ENCODE data around the gene PHF21A.
"Not testable (repeated sequence)": the region's sequence is repeated elsewhere in the genome, so short reads cannot be mapped to it uniquely, and the experiment has no call there.

Gene PHF21A

DNA sequence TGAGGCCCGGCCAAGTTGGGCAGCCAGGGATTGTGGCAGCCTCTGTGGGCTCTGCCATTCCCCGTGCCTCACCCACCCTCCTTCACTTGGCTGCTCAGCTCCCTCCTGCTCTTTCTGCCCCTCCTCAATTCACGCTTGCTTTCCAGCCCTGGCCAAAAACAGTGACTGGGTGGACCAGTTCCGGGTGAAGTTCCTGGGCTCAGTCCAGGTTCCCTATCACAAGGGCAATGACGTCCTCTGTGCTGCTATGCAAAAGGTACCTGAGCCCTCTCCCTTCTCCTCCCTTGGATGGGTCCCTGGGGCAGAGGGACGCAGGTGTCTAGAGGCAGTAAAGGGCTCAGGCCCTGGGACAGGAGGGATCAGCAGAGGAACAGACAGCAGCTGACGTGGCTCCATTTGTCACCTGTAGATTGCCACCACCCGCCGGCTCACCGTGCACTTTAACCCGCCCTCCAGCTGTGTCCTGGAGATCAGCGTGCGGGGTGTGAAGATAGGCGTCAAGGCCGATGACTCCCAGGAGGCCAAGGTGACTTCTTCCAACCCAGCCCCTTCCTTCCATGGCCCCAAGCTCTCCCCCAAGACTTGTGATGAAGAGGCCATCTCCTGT, 216.8 kb downstream of the PHF21A start:
- Histone ChIP-seq H3K27me3 (ENCODE audit: control insufficient read depth in 1 of 2, insufficient read depth in 2 of 2, low read length in 2 of 2) (no peaks in the 10 kb centered on the region), H3K9me3 (ENCODE audit: low read length) (no peaks in the 10 kb centered on the region), H3K4me3 (ENCODE audit: low read depth in 1 of 2, low read length in 2 of 2) (no peak overlapping the region), H3K9ac (ENCODE audit: low read length) (no peak overlapping the region), H3K36me3 (ENCODE audit: insufficient read depth, low read length) (no peaks in the 10 kb centered on the region), H3K4me1 (ENCODE audit: insufficient read depth, low read length) (peaks cover 13% of the 10 kb centered on the region), H3K27ac (ENCODE audit: low read depth, low read length) (no peak overlapping the region)

DNA sequence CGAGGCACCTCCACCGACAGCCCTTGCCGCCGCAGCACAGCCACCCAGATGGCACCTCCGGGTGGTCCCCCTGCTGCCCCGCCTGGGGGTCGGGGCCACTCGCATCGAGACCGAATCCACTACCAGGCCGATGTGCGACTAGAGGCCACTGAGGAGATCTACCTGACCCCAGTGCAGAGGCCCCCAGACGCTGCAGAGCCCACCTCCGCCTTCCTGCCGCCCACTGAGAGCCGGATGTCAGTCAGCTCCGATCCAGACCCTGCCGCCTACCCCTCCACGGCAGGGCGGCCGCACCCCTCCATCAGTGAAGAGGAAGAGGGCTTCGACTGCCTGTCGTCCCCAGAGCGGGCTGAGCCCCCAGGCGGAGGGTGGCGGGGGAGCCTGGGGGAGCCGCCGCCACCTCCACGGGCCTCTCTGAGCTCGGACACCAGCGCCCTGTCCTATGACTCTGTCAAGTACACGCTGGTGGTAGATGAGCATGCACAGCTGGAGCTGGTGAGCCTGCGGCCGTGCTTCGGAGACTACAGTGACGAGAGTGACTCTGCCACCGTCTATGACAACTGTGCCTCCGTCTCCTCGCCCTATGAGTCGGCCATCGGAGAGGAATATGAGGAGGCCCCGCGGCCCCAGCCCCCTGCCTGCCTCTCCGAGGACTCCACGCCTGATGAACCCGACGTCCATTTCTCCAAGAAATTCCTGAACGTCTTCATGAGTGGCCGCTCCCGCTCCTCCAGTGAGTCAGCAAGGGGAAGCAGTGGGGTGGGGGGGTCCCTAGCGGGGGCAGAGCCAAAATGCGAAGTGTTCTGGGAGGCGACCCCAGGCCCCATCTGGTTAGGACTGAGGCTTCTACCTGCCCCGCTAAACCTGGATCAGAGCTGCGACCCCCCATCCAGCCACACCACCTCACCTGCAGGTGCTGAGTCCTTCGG, 218.5 kb downstream of the PHF21A start:
- Histone ChIP-seq H3K4me3 (ENCODE audit: low read depth in 1 of 2, low read length in 2 of 2) (no peak overlapping the region), H3K27ac (ENCODE audit: low read depth, low read length) (no peak overlapping the region), H3K27me3 (ENCODE audit: control insufficient read depth in 1 of 2, insufficient read depth in 2 of 2, low read length in 2 of 2) (no peaks in the 10 kb centered on the region), H3K36me3 (ENCODE audit: insufficient read depth, low read length) (no peaks in the 10 kb centered on the region), H3K9me3 (ENCODE audit: low read length) (no peaks in the 10 kb centered on the region), H3K4me1 (ENCODE audit: insufficient read depth, low read length) (peaks cover 19% of the 10 kb centered on the region), H3K9ac (ENCODE audit: low read length) (no peak overlapping the region)

DNA sequence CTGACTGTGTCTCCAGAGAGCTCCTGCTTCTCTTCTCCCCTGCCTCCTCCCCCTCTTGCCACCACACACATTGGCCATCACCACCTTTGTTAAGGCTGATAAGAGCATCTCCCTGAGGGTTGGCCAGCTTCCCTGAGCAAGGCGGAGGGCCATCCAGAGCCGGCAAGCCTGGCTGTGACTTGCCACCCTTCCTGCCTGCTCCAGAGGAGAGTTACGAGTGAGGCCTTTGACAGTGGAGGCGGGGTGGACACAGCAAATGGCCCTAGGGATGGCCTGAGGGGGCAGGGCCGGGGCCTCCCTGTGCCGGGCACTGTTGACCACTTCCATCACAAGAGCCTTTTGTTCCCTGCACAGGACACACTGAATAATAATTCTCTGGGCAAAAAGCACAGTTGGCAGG, 219.6 kb downstream of the PHF21A start:
- H3K4me3 ChIP-seq (ENCODE audit: low read depth in 1 of 2, low read length in 2 of 2): no peak overlapping the region
- H3K27me3 ChIP-seq (ENCODE audit: control insufficient read depth in 1 of 2, insufficient read depth in 2 of 2, low read length in 2 of 2): peaks cover 0 to 1% of the 10 kb centered on the region in 2 donors
- no peak overlapping the region for H3K9ac ChIP-seq (ENCODE audit: low read length)
- H3K4me1 ChIP-seq (ENCODE audit: insufficient read depth, low read length): peaks cover 19% of the 10 kb centered on the region
- no peak overlapping the region for H3K27ac ChIP-seq (ENCODE audit: low read depth, low read length)
- H3K9me3 ChIP-seq (ENCODE audit: low read length): no peaks in the 10 kb centered on the region
- H3K36me3 ChIP-seq (ENCODE audit: insufficient read depth, low read length): no peaks in the 10 kb centered on the region

DNA sequence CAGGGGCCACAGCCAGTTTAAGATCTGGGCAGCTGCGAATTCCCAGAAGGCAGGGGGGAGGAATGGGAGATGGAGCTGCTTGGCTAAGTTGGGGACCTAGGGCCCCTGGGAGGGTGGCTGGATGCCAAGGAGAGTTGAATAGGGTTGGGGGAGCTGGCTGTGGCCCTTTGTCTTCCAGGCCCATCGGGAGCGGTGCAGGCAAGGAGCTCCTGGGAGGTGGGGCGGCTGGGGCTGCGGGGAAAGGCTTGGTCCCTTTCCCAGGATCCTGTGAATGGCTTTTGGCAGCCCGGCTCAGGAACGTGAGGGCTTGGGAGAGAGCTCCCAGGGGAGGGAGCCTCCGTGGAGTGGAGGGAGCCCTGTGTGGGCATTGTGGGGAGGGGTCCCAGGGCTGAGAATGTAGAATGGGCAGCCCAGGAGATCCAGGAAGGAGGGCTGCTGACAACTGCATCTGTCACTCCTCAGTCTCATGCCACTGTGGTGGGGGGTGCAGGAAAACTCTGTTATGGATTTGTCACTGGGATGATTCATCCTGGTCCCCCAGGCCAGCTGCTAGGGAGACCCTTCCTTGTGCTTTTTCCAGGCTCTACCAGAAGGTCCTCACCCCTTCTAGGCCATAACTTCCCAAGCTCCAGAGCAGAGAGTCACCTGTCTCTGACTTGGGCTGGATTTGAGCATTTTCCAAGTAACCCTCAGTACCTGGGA, 220.2 kb downstream of the PHF21A start:
- Histone ChIP-seq H3K27ac (ENCODE audit: low read depth, low read length) (peak overlapping the region; percentile 29), H3K4me3 (ENCODE audit: low read depth in 1 of 2, low read length in 2 of 2) (peak overlapping the region in 1 of 2 donors; percentile 63), H3K9me3 (ENCODE audit: low read length) (no peaks in the 10 kb centered on the region), H3K9ac (ENCODE audit: low read length) (no peak overlapping the region), H3K27me3 (ENCODE audit: control insufficient read depth in 1 of 2, insufficient read depth in 2 of 2, low read length in 2 of 2) (peaks cover 0 to 7% of the 10 kb centered on the region in 2 donors), H3K4me1 (ENCODE audit: insufficient read depth, low read length) (peaks cover 19% of the 10 kb centered on the region), H3K36me3 (ENCODE audit: insufficient read depth, low read length) (no peaks in the 10 kb centered on the region)

DNA sequence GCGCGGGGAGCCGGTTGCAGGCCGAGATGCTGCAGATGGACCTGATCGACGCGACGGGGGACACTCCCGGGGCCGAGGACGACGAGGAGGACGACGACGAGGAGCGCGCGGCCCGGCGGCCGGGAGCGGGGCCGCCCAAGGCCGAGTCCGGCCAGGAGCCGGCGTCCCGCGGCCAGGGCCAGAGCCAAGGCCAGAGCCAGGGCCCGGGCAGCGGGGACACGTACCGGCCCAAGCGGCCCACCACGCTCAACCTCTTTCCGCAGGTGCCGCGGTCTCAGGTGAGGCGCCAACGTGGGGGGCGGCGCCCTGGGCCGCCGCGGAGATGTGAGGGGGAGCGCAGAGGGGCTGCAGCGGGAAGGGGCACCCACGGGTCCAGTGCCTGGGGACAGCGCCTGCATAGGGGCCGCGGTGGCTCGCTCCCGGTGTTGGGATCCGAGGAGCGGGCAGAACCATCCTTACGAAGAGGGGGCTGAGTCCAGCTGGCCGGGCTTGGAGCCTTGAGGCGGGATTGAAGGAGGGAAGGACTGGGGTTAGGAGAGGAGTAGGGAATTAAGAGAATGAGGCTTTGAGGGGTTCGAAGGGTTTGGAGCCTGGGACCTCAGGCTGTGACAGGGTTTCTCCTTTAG, 221.0 kb downstream of the PHF21A start:
- not testable (repeated sequence) for H3K9ac ChIP-seq (ENCODE audit: low read length); H3K9me3 ChIP-seq (ENCODE audit: low read length); H3K36me3 ChIP-seq (ENCODE audit: insufficient read depth, low read length)
- peaks cover 19% of the 10 kb centered on the region for H3K4me1 ChIP-seq (ENCODE audit: insufficient read depth, low read length)
- peak overlapping the region; percentile 29 for H3K27ac ChIP-seq (ENCODE audit: low read depth, low read length)
- H3K27me3 ChIP-seq (ENCODE audit: control insufficient read depth in 1 of 2, insufficient read depth in 2 of 2, low read length in 2 of 2): peaks cover 0 to 11% of the 10 kb centered on the region in 2 donors
- H3K4me3 ChIP-seq (ENCODE audit: low read depth in 1 of 2, low read length in 2 of 2): peak overlapping the region; percentile 47 to 63

DNA sequence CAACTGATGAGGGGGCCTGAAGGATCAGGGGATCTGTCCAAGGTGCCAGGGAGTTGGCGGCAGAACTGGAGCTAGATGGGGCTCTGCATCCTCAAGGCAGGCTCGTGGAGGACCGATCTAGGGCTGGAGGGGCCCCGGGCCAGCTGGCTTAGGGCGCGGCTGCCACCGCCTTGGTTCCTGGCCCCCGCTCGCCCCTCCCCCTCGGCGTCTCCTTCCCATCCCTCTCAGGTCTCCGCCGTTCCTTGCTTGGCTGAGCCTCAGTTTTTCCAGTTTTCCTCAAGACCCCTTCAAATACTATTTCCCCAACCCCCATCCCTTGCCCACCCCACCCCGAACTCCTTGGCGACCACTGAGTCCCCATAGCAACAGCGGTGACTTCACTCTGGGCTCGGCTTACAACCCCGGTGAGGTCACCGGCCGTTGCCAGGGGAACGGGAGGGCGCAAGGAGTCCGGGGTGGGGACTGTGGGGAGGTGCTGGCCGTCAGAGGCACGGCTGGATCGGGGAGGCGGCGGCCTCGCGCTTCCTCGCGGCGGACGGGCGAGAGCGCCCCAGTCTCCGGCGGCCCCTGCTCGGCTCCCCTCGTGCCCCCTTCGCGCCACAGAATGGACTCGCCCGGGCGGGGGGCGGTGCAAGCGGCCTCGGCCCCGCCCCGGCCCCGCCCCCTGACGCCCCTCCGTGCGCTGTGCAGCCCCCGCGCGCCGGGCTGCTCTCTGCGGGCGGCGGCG, 221.6 kb downstream of the PHF21A start:
- Histone ChIP-seq H3K9ac (ENCODE audit: low read length) (no peak overlapping the region), H3K27ac (ENCODE audit: low read depth, low read length) (no peak overlapping the region), H3K9me3 (ENCODE audit: low read length) (no peaks in the 10 kb centered on the region), H3K4me3 (ENCODE audit: low read depth in 1 of 2, low read length in 2 of 2) (peak overlapping the region; percentile 47), H3K27me3 (ENCODE audit: control insufficient read depth in 1 of 2, insufficient read depth in 2 of 2, low read length in 2 of 2) (peaks cover 3 to 15% of the 10 kb centered on the region in 2 donors), H3K36me3 (ENCODE audit: insufficient read depth, low read length) (no peaks in the 10 kb centered on the region), H3K4me1 (ENCODE audit: insufficient read depth, low read length) (peaks cover 19% of the 10 kb centered on the region)

DNA sequence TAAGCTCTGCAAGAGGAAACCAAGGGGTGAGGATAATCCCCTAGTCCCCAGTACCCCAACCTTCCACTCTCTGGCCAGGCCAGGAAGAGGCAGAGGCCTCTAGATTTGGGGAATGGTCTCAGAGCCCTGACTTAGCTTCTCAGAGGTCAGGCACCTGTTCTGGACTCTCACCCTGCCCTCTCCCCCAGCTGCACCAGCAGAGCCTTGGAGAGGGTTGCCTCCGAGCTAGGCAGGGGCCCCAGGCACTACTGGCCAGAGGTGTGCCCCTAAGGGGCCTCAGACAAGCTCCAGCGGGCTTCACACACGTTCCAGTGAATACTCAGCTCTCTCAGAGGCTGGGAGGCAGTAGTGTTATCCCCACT, 222.2 kb downstream of the PHF21A start:
- peak overlapping the region in 1 of 2 donors; percentile 47 for H3K4me3 ChIP-seq (ENCODE audit: low read depth in 1 of 2, low read length in 2 of 2)
- H3K27me3 ChIP-seq (ENCODE audit: control insufficient read depth in 1 of 2, insufficient read depth in 2 of 2, low read length in 2 of 2): peaks cover 5 to 17% of the 10 kb centered on the region in 2 donors
- H3K36me3 ChIP-seq (ENCODE audit: insufficient read depth, low read length): no peaks in the 10 kb centered on the region
- no peak overlapping the region for H3K9ac ChIP-seq (ENCODE audit: low read length)
- peaks cover 19% of the 10 kb centered on the region for H3K4me1 ChIP-seq (ENCODE audit: insufficient read depth, low read length)
- H3K27ac ChIP-seq (ENCODE audit: low read depth, low read length): no peak overlapping the region
- no peaks in the 10 kb centered on the region for H3K9me3 ChIP-seq (ENCODE audit: low read length)

DNA sequence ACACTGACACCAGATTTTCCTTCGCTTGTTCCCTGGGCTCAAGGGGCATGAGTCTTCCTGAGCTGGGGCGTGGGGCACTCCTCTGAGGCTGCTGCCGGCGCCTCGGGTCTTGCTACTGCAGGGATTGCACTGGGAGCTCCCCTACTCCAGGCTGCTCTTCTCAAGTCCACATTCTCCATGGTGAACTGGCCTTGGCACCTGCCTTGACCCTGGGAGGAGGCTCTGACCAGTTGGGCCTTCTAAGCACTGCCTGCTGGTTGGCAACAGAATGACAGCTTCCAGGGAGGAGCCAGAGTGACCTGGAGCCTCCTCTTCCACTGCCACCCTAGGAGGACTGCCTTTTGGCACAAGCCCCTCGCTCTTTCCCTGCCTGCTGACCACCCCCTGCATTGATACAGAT, 223.7 kb downstream of the PHF21A start:
- H3K36me3 ChIP-seq (ENCODE audit: insufficient read depth, low read length): no peaks in the 10 kb centered on the region
- H3K4me1 ChIP-seq (ENCODE audit: insufficient read depth, low read length): peaks cover 19% of the 10 kb centered on the region
- peaks cover 5 to 17% of the 10 kb centered on the region in 2 donors for H3K27me3 ChIP-seq (ENCODE audit: control insufficient read depth in 1 of 2, insufficient read depth in 2 of 2, low read length in 2 of 2)
- H3K27ac ChIP-seq (ENCODE audit: low read depth, low read length): no peak overlapping the region
- H3K4me3 ChIP-seq (ENCODE audit: low read depth in 1 of 2, low read length in 2 of 2): no peak overlapping the region
- H3K9ac ChIP-seq (ENCODE audit: low read length): no peak overlapping the region
- H3K9me3 ChIP-seq (ENCODE audit: low read length): no peaks in the 10 kb centered on the region

DNA sequence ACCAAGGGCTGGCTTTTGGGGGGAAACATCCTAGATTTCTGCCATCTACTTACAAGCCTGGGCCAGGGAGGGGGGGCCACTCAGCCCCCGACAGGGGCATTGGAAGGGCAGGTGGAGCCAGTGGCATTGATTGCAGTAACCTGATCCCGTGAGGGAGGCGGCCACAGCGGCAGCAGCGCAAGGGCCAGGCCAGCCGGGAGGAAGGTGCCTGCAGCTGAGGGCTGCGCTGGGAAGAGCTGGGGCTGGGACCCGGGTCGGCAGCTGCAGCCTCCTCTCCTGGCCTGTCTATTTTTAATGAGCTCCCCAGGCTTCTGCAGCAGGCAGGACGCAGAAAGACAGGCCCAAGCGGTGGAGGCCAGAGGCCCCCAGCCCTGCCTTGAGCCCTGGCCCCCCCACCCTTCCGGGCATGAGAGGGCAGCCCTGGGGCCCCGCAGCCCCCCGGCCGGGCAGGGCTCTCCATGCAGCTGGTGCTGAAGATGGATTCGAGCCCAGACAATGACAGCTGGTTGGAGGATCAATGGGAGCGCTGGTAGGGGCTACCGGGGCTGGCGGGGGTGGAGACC, 224.8 kb downstream of the PHF21A start:
- Histone ChIP-seq H3K36me3 (ENCODE audit: insufficient read depth, low read length) (no peaks in the 10 kb centered on the region), H3K27ac (ENCODE audit: low read depth, low read length) (no peak overlapping the region), H3K27me3 (ENCODE audit: control insufficient read depth in 1 of 2, insufficient read depth in 2 of 2, low read length in 2 of 2) (peaks cover 5 to 17% of the 10 kb centered on the region in 2 donors), H3K9ac (ENCODE audit: low read length) (no peak overlapping the region), H3K4me1 (ENCODE audit: insufficient read depth, low read length) (peaks cover 18% of the 10 kb centered on the region), H3K9me3 (ENCODE audit: low read length) (no peaks in the 10 kb centered on the region), H3K4me3 (ENCODE audit: low read depth in 1 of 2, low read length in 2 of 2) (no peak overlapping the region)

DNA sequence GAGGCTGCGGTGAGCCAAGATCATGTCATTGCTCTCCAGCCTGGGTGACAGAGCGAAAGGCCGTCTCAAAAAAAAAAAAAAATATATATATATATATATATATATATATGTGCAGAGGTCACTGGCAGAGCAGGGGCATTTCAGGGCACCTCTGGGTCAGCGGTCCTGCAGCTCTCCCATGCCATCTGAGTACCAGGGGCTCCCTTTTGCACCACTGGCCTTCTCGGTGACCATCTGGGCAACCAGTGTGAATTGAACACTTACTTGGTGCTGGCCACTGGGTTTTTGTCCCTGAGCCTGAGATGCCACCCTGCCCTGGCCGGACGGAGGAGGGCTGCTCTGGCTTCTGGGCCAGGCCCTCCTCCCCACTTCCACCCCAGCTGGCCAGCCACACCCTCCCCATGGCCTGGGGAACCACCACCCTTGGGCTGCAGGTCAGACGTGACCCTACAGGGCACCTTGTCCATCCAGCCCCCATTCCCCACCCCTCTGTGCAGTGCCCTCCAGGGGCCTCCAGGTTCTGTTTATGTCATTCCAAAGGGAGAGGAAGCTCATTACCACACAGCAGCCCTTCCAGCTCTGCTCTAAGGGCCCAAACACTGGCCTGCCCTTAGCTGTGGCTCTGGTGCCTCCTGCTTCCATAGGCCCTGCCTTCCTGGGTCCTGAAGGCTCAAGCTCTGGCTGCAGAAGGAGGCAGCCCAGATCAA, 225.5 kb downstream of the PHF21A start:
- Histone ChIP-seq H3K4me1 (ENCODE audit: insufficient read depth, low read length) (peaks cover 10% of the 10 kb centered on the region), H3K9ac (ENCODE audit: low read length) (no peak overlapping the region), H3K27ac (ENCODE audit: low read depth, low read length) (no peak overlapping the region), H3K4me3 (ENCODE audit: low read depth in 1 of 2, low read length in 2 of 2) (no peak overlapping the region), H3K27me3 (ENCODE audit: control insufficient read depth in 1 of 2, insufficient read depth in 2 of 2, low read length in 2 of 2) (peaks cover 5 to 17% of the 10 kb centered on the region in 2 donors), H3K36me3 (ENCODE audit: insufficient read depth, low read length) (no peaks in the 10 kb centered on the region), H3K9me3 (ENCODE audit: low read length) (no peaks in the 10 kb centered on the region)

All from muscle layer of colon (tissue), 2 donors.